Liver (tissue), 9 donors: ENCODE data around the gene AGA. TPM values are rescaled to one million over a fixed set of nuclear protein-coding genes. Genes with fewer than 3 reads are reported as not detected.

ENCODE experiments used
- DNase-seq: peaks from one replicate; pipeline ENCODE4 v3.0.0-alpha.2; 2017; ENCODE audit warnings: low spot score
- H3K27ac ChIP-seq, 2 donors: one replicate each; pipeline ENCODE4 v1.7.0; 2013; ENCODE audit warnings: inconsistent platforms in 2 of 2, low read length in 2 of 2, control low read depth in 1 of 2, low read depth in 1 of 2, mild to moderate bottlenecking in 1 of 2
- H3K27me3 ChIP-seq, 4 donors: one replicate each; pipeline versions ENCODE4 v1.6.1 to v1.7.0; 2013; ENCODE audit warnings: low read length in 3 of 4, inconsistent platforms in 1 of 4, mild to moderate bottlenecking in 1 of 4, moderate library complexity in 1 of 4; ENCODE audit not compliant: control insufficient read depth in 4 of 4, insufficient read depth in 4 of 4
- H3K36me3 ChIP-seq, 4 donors: one replicate each; pipeline versions ENCODE4 v1.6.1 to v1.7.0; 2013; ENCODE audit warnings: low read length in 3 of 4, mild to moderate bottlenecking in 3 of 4, low read depth in 1 of 4, moderate library complexity in 1 of 4; ENCODE audit not compliant: control insufficient read depth in 4 of 4, insufficient read depth in 3 of 4
- H3K4me1 ChIP-seq, 4 donors: one replicate each; pipeline versions ENCODE4 v1.6.1 to v1.7.0; 2013; ENCODE audit warnings: low read length in 3 of 4, mild to moderate bottlenecking in 3 of 4, moderate library complexity in 1 of 4; ENCODE audit not compliant: control insufficient read depth in 4 of 4, insufficient read depth in 4 of 4
- H3K4me3 ChIP-seq, 3 donors: one replicate each; pipeline versions ENCODE4 v1.6.1 to v1.7.0; 2013; ENCODE audit warnings: low read length in 3 of 3, control low read depth in 1 of 3, low read depth in 1 of 3, mild to moderate bottlenecking in 1 of 3
- H3K9ac ChIP-seq, 2 donors: one replicate each; pipeline ENCODE4 v1.7.0; 2013; ENCODE audit warnings: low read length in 2 of 2, mild to moderate bottlenecking in 2 of 2, moderate library complexity in 2 of 2, control low read depth in 1 of 2, low read depth in 1 of 2
- H3K9me3 ChIP-seq, 4 donors: one replicate each; pipeline versions ENCODE4 v1.6.1 to v1.7.0; 2013; ENCODE audit warnings: low read length in 3 of 4; ENCODE audit not compliant: control insufficient read depth in 4 of 4
- CTCF ChIP-seq: fragments of 150-350 bp; IDR thresholded peaks from 2 replicates; pipeline ENCODE4 v1.5.1; 2017; ENCODE audit warnings: improper control_type of control experiment, low read depth, low read length; ENCODE audit not compliant: missing input control
- EGR1 ChIP-seq, 2 donors: IDR thresholded peaks; 2 replicates each; pipeline ENCODE4 v1.6.1; 2016 to 2018; ENCODE audit warnings: antibody characterized with exemption in 2 of 2, low read depth in 2 of 2
- FOXA1 ChIP-seq: IDR thresholded peaks from 2 replicates; pipeline ENCODE4 v1.6.1; 2016; ENCODE audit warnings: antibody characterized with exemption
- FOXA2 ChIP-seq: IDR thresholded peaks from 2 replicates; pipeline ENCODE4 v1.6.1; 2016; ENCODE audit warnings: antibody characterized with exemption
- GABPA ChIP-seq, 2 donors: IDR thresholded peaks in 1 of 2; conservative IDR thresholded peaks in 1 of 2; 2 replicates each; pipeline ENCODE4 v1.6.1; 2016; ENCODE audit warnings: antibody characterized with exemption in 2 of 2, mild to moderate bottlenecking in 1 of 2, moderate library complexity in 1 of 2
- HNF4A ChIP-seq, 2 donors: conservative IDR thresholded peaks; 2 replicates each; pipeline ENCODE4 v1.6.1; 2016; ENCODE audit warnings: antibody characterized with exemption in 2 of 2, mild to moderate bottlenecking in 2 of 2
- HNF4G ChIP-seq: IDR thresholded peaks from 2 replicates; pipeline ENCODE4 v1.6.1; 2016; ENCODE audit warnings: antibody characterized with exemption
- JUND ChIP-seq, 2 donors: IDR thresholded peaks; 2 replicates each; pipeline ENCODE4 v1.6.1; 2016; ENCODE audit warnings: antibody characterized with exemption in 2 of 2
- MAX ChIP-seq: IDR thresholded peaks from 2 replicates; pipeline ENCODE4 v1.6.1; 2016; ENCODE audit warnings: antibody characterized with exemption
- NR2F2 ChIP-seq: IDR thresholded peaks from 2 replicates; pipeline ENCODE4 v1.6.1; 2016; ENCODE audit warnings: antibody characterized with exemption
- RAD21 ChIP-seq, 2 donors: IDR thresholded peaks; 2 replicates each; pipeline ENCODE4 v1.6.1; 2016; ENCODE audit warnings: antibody characterized with exemption in 2 of 2, mild to moderate bottlenecking in 2 of 2
- REST ChIP-seq: IDR thresholded peaks from 2 replicates; pipeline ENCODE4 v1.6.1; 2016; ENCODE audit warnings: antibody characterized with exemption, mild to moderate bottlenecking
- RXRA ChIP-seq, 2 donors: IDR thresholded peaks; 2 replicates each; pipeline ENCODE4 v1.6.1; 2017 to 2018; ENCODE audit warnings: antibody characterized with exemption in 2 of 2, mild to moderate bottlenecking in 1 of 2
- SP1 ChIP-seq: IDR thresholded peaks from 2 replicates; pipeline ENCODE4 v1.6.1; 2018; ENCODE audit warnings: antibody characterized with exemption, mild to moderate bottlenecking
- TAF1 ChIP-seq: conservative IDR thresholded peaks from 2 replicates; pipeline ENCODE4 v1.6.1; 2016; ENCODE audit warnings: antibody characterized with exemption, mild to moderate bottlenecking
- YY1 ChIP-seq: IDR thresholded peaks from 2 replicates; pipeline ENCODE4 v1.6.1; 2016; ENCODE audit warnings: antibody characterized with exemption, mild to moderate bottlenecking
- ZBTB33 ChIP-seq: IDR thresholded peaks from 2 replicates; pipeline ENCODE4 v1.6.1; 2016; ENCODE audit warnings: antibody characterized with exemption
- WGBS: extraction: QIAGEN DNeasy Blood & Tissue Kit; methylation state at CpG from one replicate; pipeline ENCODE4 v1.1.7; 2013; 5-methylcytosine and 5-hydroxymethylcytosine counted together
- polyA plus RNA-seq, 2 donors: library from polyadenylated mRNA; stranded (reverse) in 1 of 2; unstranded in 1 of 2; fragments of 200-250 nt in 1 of 2; fragments of >200 nt in 1 of 2; fragmentation: Nextera tagmentation in 1 of 2; extraction: Ambion mirVana in 1 of 2; gene quantifications; one replicate each; pipeline versions ENCODE4 v1.2.1 to v1.2.3, GENCODE V29; 2013 to 2015
- total RNA-seq, 2 donors: library from RNA; depleted of rRNA; stranded (reverse); fragments of >200 nt; gene quantifications; one replicate each; pipeline ENCODE4 v1.2.3, GENCODE V29; 2014
- donor health status: healthy.
- donor health status: healthy.
- donor health status: healthy.
- donor health status: healthy.
- donor health status: healthy.

The AGA gene
- total and polyA plus RNA-seq, 4 donors, result 12.9 to 38.4 (median 35.6) TPM

- 84% methylated on average over 5 of the region's 5 CpGs for WGBS
- Histone ChIP-seq H3K4me3 (no peak overlapping the region), H3K4me1 (no peaks in the 10 kb centered on the region), H3K36me3 (no peaks in the 10 kb centered on the region), H3K9me3 (no peaks in the 10 kb centered on the region), H3K9ac (no peak overlapping the region), H3K27ac (no peak overlapping the region), H3K27me3 (no peaks in the 10 kb centered on the region)
- DNase-seq, result no peak
- TF ChIP-seq RXRA (IDR thresholded peaks at IDR 0.05) (no peak), ZBTB33 (no peak), HNF4A (conservative IDR thresholded peaks at IDR 0.05) (no peak), MAX (no peak), REST (no peak), FOXA1 (no peak), RAD21 (IDR thresholded peaks at IDR 0.05) (no peak), TAF1 (no peak), HNF4G (no peak), NR2F2 (no peak), FOXA2 (no peak), EGR1 (IDR thresholded peaks at IDR 0.05; ENCODE audit: low read depth in 2 of 2) (no peak), YY1 (no peak), CTCF (no peak), SP1 (no peak), JUND (IDR thresholded peaks at IDR 0.05) (no peak), GABPA (IDR thresholded peaks at IDR 0.05 in 1 of 2, conservative IDR thresholded peaks at IDR 0.05 in 1 of 2) (no peak)
Observed at GRCh38 chr4:177401658-177402273, 40.5 kb downstream of the AGA start.

GRCh38 chr4:177400030-177400429 lies 42.2 kb downstream of the AGA start:
- TF ChIP-seq REST, result no peak
- no peak for TF ChIP-seq RXRA (IDR thresholded peaks at IDR 0.05)
- no peak for TF ChIP-seq TAF1
- TF ChIP-seq FOXA1, result no peak
- no peak for TF ChIP-seq GABPA (IDR thresholded peaks at IDR 0.05 in 1 of 2, conservative IDR thresholded peaks at IDR 0.05 in 1 of 2)
- H3K27me3 ChIP-seq, result no peaks in the 10 kb centered on the region
- DNase-seq, result no peak
- H3K4me3 ChIP-seq, result no peak overlapping the region
- no peak overlapping the region for H3K9ac ChIP-seq
- WGBS, result 88% methylated on average over 2 of the region's 2 CpGs
- H3K36me3 ChIP-seq, result no peaks in the 10 kb centered on the region
- H3K9me3 ChIP-seq, result no peaks in the 10 kb centered on the region
- H3K4me1 ChIP-seq, result no peaks in the 10 kb centered on the region
- H3K27ac ChIP-seq, result no peak overlapping the region
